H9 (cell line): Measurements from ENCODE around the gene TIMM13. TPM values are rescaled to one million over a fixed set of nuclear protein-coding genes. Genes with fewer than 3 reads are reported as not detected.
A peak's percentile ranks its signal among the peaks of the same experiment; 100 is the strongest.

Source experiments
- DNase-seq: peaks from one replicate; pipeline ENCODE4 v3.0.0-alpha.2; 2017
- H2AFZ ChIP-seq: one replicate; pipeline ENCODE4 v1.6.1; 2013; ENCODE audit warnings: mild to moderate bottlenecking, low read length, control low read depth, moderate library complexity
- H2AK5ac ChIP-seq: 2 replicates; pipeline ENCODE4 v1.6.1; 2013; ENCODE audit warnings: low read length, control low read depth, mixed read lengths; ENCODE audit not compliant: insufficient read length
- H2BK120ac ChIP-seq: one replicate; pipeline ENCODE4 v1.6.1; 2013; ENCODE audit warnings: low read depth, mild to moderate bottlenecking, low read length, control low read depth, inconsistent platforms; ENCODE audit not compliant: poor library complexity, severe bottlenecking
- H2BK12ac ChIP-seq: 2 replicates; pipeline ENCODE4 v1.6.1; 2013; ENCODE audit warnings: low read length, control low read depth, mixed read lengths, low read depth; ENCODE audit not compliant: insufficient read length
- H2BK15ac ChIP-seq: 2 replicates; pipeline ENCODE4 v1.6.1; 2013; ENCODE audit warnings: low read depth, low read length, control low read depth
- H2BK20ac ChIP-seq: one replicate; pipeline ENCODE4 v1.6.1; 2013; ENCODE audit warnings: low read depth, mild to moderate bottlenecking, low read length, control low read depth, inconsistent platforms; ENCODE audit not compliant: poor library complexity, severe bottlenecking
- H2BK5ac ChIP-seq: 2 replicates; pipeline ENCODE4 v1.6.1; 2013; ENCODE audit warnings: low read length, control low read depth, mixed read lengths; ENCODE audit not compliant: insufficient read length
- H3K14ac ChIP-seq: 2 replicates; pipeline ENCODE4 v1.6.1; 2013; ENCODE audit warnings: low read length, control low read depth; ENCODE audit not compliant: insufficient read depth
- H3K18ac ChIP-seq: 2 replicates; pipeline ENCODE4 v1.6.1; 2013; ENCODE audit warnings: low read depth, mild to moderate bottlenecking, mixed read lengths, low read length, control low read depth; ENCODE audit not compliant: insufficient read length
- H3K23ac ChIP-seq: 2 replicates; pipeline ENCODE4 v1.6.1; 2013; ENCODE audit warnings: low read length, control low read depth, mixed read lengths, low read depth; ENCODE audit not compliant: insufficient read length
- H3K23me2 ChIP-seq: 2 replicates; pipeline ENCODE4 v1.6.1; 2013; ENCODE audit warnings: low read depth, mild to moderate bottlenecking, mixed read lengths, low read length, control low read depth; ENCODE audit not compliant: insufficient read length, poor library complexity, severe bottlenecking
- H3K27ac ChIP-seq: 2 replicates; pipeline ENCODE4 v1.5.1; 2013; ENCODE audit warnings: low read length, control low read depth, mixed read lengths, low read depth; ENCODE audit not compliant: insufficient read length
- H3K27me3 ChIP-seq: 2 replicates; pipeline ENCODE4 v1.6.1; 2013; ENCODE audit warnings: low read length, control low read depth, inconsistent platforms; ENCODE audit not compliant: insufficient read depth
- H3K4ac ChIP-seq: 2 replicates; pipeline ENCODE4 v1.6.1; 2013; ENCODE audit warnings: low read depth, mild to moderate bottlenecking, control low read depth, inconsistent platforms, low read length, moderate library complexity
- H3K4me1 ChIP-seq: 2 replicates; pipeline ENCODE4 v1.6.1; 2013; ENCODE audit warnings: low read length, control low read depth, inconsistent platforms; ENCODE audit not compliant: insufficient read depth
- H3K4me2 ChIP-seq: 2 replicates; pipeline ENCODE4 v1.6.1; 2013; ENCODE audit warnings: low read length, control low read depth, mixed read lengths; ENCODE audit not compliant: insufficient read length, insufficient read depth
- H3K56ac ChIP-seq: 2 replicates; pipeline ENCODE4 v1.6.1; 2013; ENCODE audit warnings: low read depth, mild to moderate bottlenecking, mixed read lengths, low read length, control low read depth; ENCODE audit not compliant: insufficient read length
- H3K79me1 ChIP-seq: 2 replicates; pipeline ENCODE4 v1.6.1; 2013; ENCODE audit warnings: low read depth, mild to moderate bottlenecking, moderate library complexity, low read length, control low read depth, inconsistent platforms; ENCODE audit not compliant: insufficient read depth, poor library complexity, severe bottlenecking
- H3K79me2 ChIP-seq: 2 replicates; pipeline ENCODE4 v1.6.1; 2013; ENCODE audit warnings: low read length, control low read depth, inconsistent platforms; ENCODE audit not compliant: insufficient read depth
- H3K9ac ChIP-seq: 2 replicates; pipeline ENCODE4 v1.6.1; 2013; ENCODE audit warnings: low read length, control low read depth, mixed read lengths; ENCODE audit not compliant: insufficient read length; ENCODE audit errors: extremely low read depth
- H3K9me3 ChIP-seq: one replicate; pipeline ENCODE4 v1.6.1; 2013; ENCODE audit warnings: low read depth, low read length, inconsistent platforms; ENCODE audit not compliant: control insufficient read depth
- H3T11ph ChIP-seq: one replicate; pipeline ENCODE4 v1.6.1; 2013; ENCODE audit warnings: mild to moderate bottlenecking, low read length, control low read depth, inconsistent platforms
- H4K20me1 ChIP-seq: one replicate; pipeline ENCODE4 v1.6.1; 2013; ENCODE audit not compliant: control insufficient read depth, insufficient read length, insufficient read depth
- H4K5ac ChIP-seq: 2 replicates; pipeline ENCODE4 v1.6.1; 2013; ENCODE audit warnings: low read depth, mild to moderate bottlenecking, mixed read lengths, low read length, control low read depth; ENCODE audit not compliant: insufficient read length
- H4K8ac ChIP-seq: replicated peaks from 2 replicates; pipeline ENCODE4 v1.6.1; 2013; ENCODE audit warnings: low read length, control low read depth, mixed read lengths, low read depth; ENCODE audit not compliant: insufficient read length
- H4K91ac ChIP-seq: 2 replicates; pipeline ENCODE4 v1.6.1; 2013; ENCODE audit warnings: low read depth, mild to moderate bottlenecking, moderate library complexity, mixed read lengths, low read length, control low read depth; ENCODE audit not compliant: insufficient read length
- H3K27ac Mint-ChIP-seq, 3 experiments: 2 replicates in 2 of 3; 3 replicates in 1 of 3; pipeline ENCODE4 v1.8.0; 2020 to 2021; ENCODE audit warnings: mixed read lengths in 3 of 3, mild to moderate bottlenecking in 1 of 3, moderate library complexity in 1 of 3
- H3K27me3 Mint-ChIP-seq: 2 replicates; pipeline ENCODE4 v1.8.0; 2021; ENCODE audit warnings: low read depth, mild to moderate bottlenecking, moderate library complexity, mixed read lengths
- H3K36me3 Mint-ChIP-seq, 3 experiments: 2 replicates in 2 of 3; 3 replicates in 1 of 3; pipeline ENCODE4 v1.8.0; 2020 to 2021; ENCODE audit warnings: low read depth in 3 of 3, mixed read lengths in 3 of 3; ENCODE audit not compliant: insufficient read depth in 1 of 3
- H3K4me1 Mint-ChIP-seq, 2 experiments: 2 replicates each; pipeline ENCODE4 v1.8.0; 2020; ENCODE audit warnings: mixed read lengths in 2 of 2
- H3K4me3 Mint-ChIP-seq, 2 experiments: 2 replicates in 1 of 2; 3 replicates in 1 of 2; pipeline ENCODE4 v1.8.0; 2020 to 2021; ENCODE audit warnings: mild to moderate bottlenecking in 2 of 2, mixed read lengths in 2 of 2, moderate library complexity in 1 of 2
- H3K9me3 Mint-ChIP-seq, 2 experiments: 2 replicates in 1 of 2; 3 replicates in 1 of 2; pipeline ENCODE4 v1.8.0; 2020; ENCODE audit warnings: mild to moderate bottlenecking in 2 of 2, mixed read lengths in 2 of 2, moderate library complexity in 1 of 2
- WGBS: extraction: QIAGEN DNeasy Blood & Tissue Kit; methylation state at CpG from one replicate; pipeline ENCODE4 v1.1.7; 2013; ENCODE audit warnings: missing lambda C conversion rate, low lambda C conversion rate, mixed read lengths; ENCODE audit not compliant: insufficient read length; ENCODE audit errors: extremely low coverage; 5-methylcytosine and 5-hydroxymethylcytosine counted together
- total RNA-seq: library from RNA; stranded (reverse); gene quantifications from 2 replicates; pipeline ENCODE4 v1.2.1, GENCODE V29; 2021
- TF ChIP-seq, protein P1 (sequence below): fragments of 200-600 bp; sonication (generic); conservative IDR thresholded peaks from 3 replicates; pipeline ENCODE4 v1.8.0; 2021; ENCODE audit warnings: antibody characterized with exemption, mild to moderate bottlenecking

Gene TIMM13
- total RNA-seq, 1 experiment from 2014 or later = 214 TPM

DNA sequence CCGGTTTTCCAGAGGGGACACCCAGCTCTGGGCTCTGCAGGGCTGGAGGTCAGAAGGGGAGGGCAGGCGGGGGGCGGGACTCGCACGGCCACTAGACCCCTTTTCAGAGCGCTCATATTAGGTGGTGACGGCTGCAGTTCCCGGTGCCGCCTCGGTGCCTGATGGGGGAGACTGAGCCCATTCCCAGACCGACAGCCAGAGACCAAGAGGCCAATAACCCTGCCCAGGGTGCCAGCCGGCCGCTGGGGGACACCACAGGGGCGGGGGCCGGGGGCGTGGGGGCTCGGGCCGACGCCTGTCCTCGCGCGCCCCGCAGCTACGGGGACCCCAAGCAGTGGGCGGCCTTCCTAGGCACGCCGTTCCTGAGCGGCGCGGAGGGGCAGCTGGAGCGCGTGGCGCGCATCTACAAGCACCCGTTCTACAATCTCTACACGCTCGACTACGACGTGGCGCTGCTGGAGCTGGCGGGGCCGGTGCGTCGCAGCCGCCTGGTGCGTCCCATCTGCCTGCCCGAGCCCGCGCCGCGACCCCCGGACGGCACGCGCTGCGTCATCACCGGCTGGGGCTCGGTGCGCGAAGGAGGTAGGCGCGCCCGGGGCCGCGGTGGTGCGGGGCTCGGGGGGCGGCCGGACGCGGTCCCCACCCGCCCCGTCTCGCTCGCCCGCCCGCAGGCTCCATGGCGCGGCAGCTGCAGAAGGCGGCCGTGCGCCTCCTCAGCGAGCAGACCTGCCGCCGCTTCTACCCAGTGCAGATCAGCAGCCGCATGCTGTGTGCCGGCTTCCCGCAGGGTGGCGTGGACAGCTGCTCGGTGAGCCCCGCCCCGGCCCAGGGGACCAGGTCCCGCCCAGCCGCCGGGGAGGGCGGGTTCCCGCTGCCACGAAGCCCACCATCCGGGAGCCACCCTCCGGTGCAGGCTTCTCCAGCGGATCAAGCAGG lies 2.4 kb downstream of the TIMM13 start:
- Histone ChIP-seq H2BK20ac (no peak overlapping the region), H3K9ac (no peak overlapping the region), H2AFZ (no peak overlapping the region), H3K23me2 (peaks cover 9% of the 10 kb centered on the region), H4K91ac (no peak overlapping the region), H2AK5ac (no peak overlapping the region), H3K4me1 (no peaks in the 10 kb centered on the region; the same call in 1 of the 2 replicates), H2BK15ac (no peak overlapping the region), H3K4ac (no peak overlapping the region), H3K56ac (no peak overlapping the region), H2BK12ac (no peak overlapping the region), H3K79me2 (peaks cover 2% of the 10 kb centered on the region; the same call in 1 of the 2 replicates), H3K27me3 (no peaks in the 10 kb centered on the region), H4K20me1 (no peaks in the 10 kb centered on the region), H4K8ac (no peak overlapping the region), H3K4me2 (peak overlapping the region; percentile 45), H2BK120ac (no peak overlapping the region), H3K79me1 (no peaks in the 10 kb centered on the region), H3K9me3 (no peaks in the 10 kb centered on the region), H2BK5ac (no peak overlapping the region), H3K18ac (no peak overlapping the region), H3K27ac (no peak overlapping the region), H3K23ac (no peak overlapping the region), H3K14ac (0 out of 2 replicates have a peak overlapping the region, but pooled peaks have one; percentile 21), H4K5ac (no peak overlapping the region), H3T11ph (no peak overlapping the region)
- Mint-ChIP-seq H3K9me3 (no peaks in the 10 kb centered on the region), H3K27me3 (peaks cover 2% of the 10 kb centered on the region; the same call in 1 of the 2 replicates), H3K36me3 (peaks cover 2 to 14% (median 9%) of the 10 kb centered on the region in 3 experiments; a peak in 6 of 7 replicates), H3K4me3 (peak overlapping the region; percentile 91 to 93), H3K4me1 (peaks cover 16 to 24% of the 10 kb centered on the region in 2 experiments), H3K27ac (no peak overlapping the region)
- TF ChIP-seq, protein P1, sequence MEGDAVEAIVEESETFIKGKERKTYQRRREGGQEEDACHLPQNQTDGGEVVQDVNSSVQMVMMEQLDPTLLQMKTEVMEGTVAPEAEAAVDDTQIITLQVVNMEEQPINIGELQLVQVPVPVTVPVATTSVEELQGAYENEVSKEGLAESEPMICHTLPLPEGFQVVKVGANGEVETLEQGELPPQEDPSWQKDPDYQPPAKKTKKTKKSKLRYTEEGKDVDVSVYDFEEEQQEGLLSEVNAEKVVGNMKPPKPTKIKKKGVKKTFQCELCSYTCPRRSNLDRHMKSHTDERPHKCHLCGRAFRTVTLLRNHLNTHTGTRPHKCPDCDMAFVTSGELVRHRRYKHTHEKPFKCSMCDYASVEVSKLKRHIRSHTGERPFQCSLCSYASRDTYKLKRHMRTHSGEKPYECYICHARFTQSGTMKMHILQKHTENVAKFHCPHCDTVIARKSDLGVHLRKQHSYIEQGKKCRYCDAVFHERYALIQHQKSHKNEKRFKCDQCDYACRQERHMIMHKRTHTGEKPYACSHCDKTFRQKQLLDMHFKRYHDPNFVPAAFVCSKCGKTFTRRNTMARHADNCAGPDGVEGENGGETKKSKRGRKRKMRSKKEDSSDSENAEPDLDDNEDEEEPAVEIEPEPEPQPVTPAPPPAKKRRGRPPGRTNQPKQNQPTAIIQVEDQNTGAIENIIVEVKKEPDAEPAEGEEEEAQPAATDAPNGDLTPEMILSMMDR = peak; percentile 55
- DNase-seq = peak; percentile 81
- WGBS = no CpG with 5 or more reads among the region's 101 CpGs
